Left lung (tissue), 10 donors: ENCODE data around the gene ANO2. TPM values are rescaled to one million over a fixed set of nuclear protein-coding genes. Genes with fewer than 3 reads are reported as not detected.

Experiments
- ATAC-seq: fragments of 200-7000 bp; cut with Tn5 transposase; one replicate; pipeline ENCODE4 v1.9.1; 2020; ENCODE audit warnings: moderate library complexity
- DNase-seq, 4 donors: peaks; one replicate each; pipeline ENCODE4 v3.0.0-alpha.2; 2013 to 2020
- H3K27ac ChIP-seq, 2 donors: fragments of 200-600 bp; sonication (generic) in 1 of 2; one replicate each; pipeline versions ENCODE4 v1.5.0 to v1.8.0; 2020 to 2021
- H3K27me3 ChIP-seq, 2 donors: fragments of 200-600 bp; sonication (generic) in 1 of 2; one replicate each; pipeline versions ENCODE4 v1.5.0 to v1.8.0; 2020 to 2021
- H3K36me3 ChIP-seq, 2 donors: fragments of 200-600 bp; sonication (generic) in 1 of 2; one replicate each; pipeline versions ENCODE4 v1.5.0 to v1.8.0; 2020 to 2021
- H3K4me1 ChIP-seq, 2 donors: fragments of 200-600 bp; one replicate each; pipeline ENCODE4 v1.8.0; 2021
- H3K4me3 ChIP-seq, 2 donors: fragments of 200-600 bp; sonication (generic) in 1 of 2; one replicate each; pipeline versions ENCODE4 v1.5.0 to v1.8.0; 2020 to 2021; ENCODE audit warnings: mild to moderate bottlenecking in 1 of 2
- H3K9me3 ChIP-seq, 2 donors: fragments of 200-600 bp; sonication (generic) in 1 of 2; one replicate each; pipeline versions ENCODE4 v1.5.0 to v1.8.0; 2020 to 2021
- intact Hi-C, 2 donors: fragments of 100-400 bp; cut with DNase I; formaldehyde crosslinking; loops; one replicate each; pipeline versions ENCODE4 v1.11.2 to v1.14.2; 2022
- polyA plus RNA-seq, 6 donors: library from polyadenylated mRNA; unstranded; fragments of 120-200 nt; gene quantifications; one replicate each; pipeline ENCODE4 v1.2.1, GENCODE V29; 2013; ENCODE audit not compliant: insufficient read length in 6 of 6
- total RNA-seq, 2 donors: library from RNA; stranded (reverse); fragmentation: NEBNext Ultra II Directional; extraction: Animal tissue kit (Norgen Biotek cat#: 25700); gene quantifications; one replicate each; pipeline ENCODE4 v1.2.1, GENCODE V29; 2021
- TF ChIP-seq, protein P1 (sequence below), 2 donors: fragments of 200-600 bp; sonication (generic) in 1 of 2; IDR thresholded peaks; one replicate each; pipeline versions ENCODE4 v1.5.0 to v1.8.0; 2021; ENCODE audit warnings: antibody characterized with exemption in 2 of 2
- donor health status: DM: no; HTN: yes; CAD: no.
- donor health status: DM: no; HTN: no; CAD: no.

Gene ANO2
- total and polyA plus RNA-seq, 8 donors: 3.4 to 10.5 (median 6.1) TPM

DNA sequence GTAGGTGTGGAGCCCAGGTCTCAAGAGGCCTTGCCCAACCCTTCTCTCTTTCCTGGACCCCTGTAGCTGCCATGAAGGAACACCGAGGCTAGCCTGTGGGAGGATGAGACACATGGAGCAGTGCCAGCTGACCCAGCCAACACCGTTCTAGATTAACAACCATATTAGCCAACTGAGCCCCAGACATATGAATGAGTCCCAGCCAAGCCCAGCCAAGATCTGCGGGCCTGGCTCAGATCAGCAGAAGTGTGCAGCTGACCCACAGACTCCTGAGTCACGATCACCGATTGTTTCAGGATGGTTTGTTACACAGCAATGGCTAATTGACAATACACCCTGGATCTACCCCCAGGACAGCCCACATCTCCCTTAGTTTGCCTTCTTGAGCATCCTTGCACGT lies 431.0 kb downstream of the ANO2 start:
- H3K27ac ChIP-seq: no peak overlapping the region
- no peak overlapping the region for H3K4me3 ChIP-seq
- ATAC-seq (no peak), DNase-seq (no peak)
- intact Hi-C loops: no loop called here
- no peaks in the 10 kb centered on the region for H3K9me3 ChIP-seq
- peaks cover 0 to 17% of the 10 kb centered on the region in 2 donors for H3K27me3 ChIP-seq
- peaks cover 3 to 4% of the 10 kb centered on the region in 2 donors for H3K4me1 ChIP-seq
- TF ChIP-seq, protein P1, sequence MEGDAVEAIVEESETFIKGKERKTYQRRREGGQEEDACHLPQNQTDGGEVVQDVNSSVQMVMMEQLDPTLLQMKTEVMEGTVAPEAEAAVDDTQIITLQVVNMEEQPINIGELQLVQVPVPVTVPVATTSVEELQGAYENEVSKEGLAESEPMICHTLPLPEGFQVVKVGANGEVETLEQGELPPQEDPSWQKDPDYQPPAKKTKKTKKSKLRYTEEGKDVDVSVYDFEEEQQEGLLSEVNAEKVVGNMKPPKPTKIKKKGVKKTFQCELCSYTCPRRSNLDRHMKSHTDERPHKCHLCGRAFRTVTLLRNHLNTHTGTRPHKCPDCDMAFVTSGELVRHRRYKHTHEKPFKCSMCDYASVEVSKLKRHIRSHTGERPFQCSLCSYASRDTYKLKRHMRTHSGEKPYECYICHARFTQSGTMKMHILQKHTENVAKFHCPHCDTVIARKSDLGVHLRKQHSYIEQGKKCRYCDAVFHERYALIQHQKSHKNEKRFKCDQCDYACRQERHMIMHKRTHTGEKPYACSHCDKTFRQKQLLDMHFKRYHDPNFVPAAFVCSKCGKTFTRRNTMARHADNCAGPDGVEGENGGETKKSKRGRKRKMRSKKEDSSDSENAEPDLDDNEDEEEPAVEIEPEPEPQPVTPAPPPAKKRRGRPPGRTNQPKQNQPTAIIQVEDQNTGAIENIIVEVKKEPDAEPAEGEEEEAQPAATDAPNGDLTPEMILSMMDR (IDR thresholded peaks at IDR 0.05): no peak
- no peaks in the 10 kb centered on the region for H3K36me3 ChIP-seq

GRCh38 chr12:5513406-5513805 lies 431.7 kb downstream of the ANO2 start:
- Histone ChIP-seq H3K4me3 (no peak overlapping the region), H3K27ac (no peak overlapping the region), H3K27me3 (peaks cover 0 to 17% of the 10 kb centered on the region in 2 donors), H3K9me3 (no peaks in the 10 kb centered on the region), H3K36me3 (no peaks in the 10 kb centered on the region), H3K4me1 (peaks cover 3 to 4% of the 10 kb centered on the region in 2 donors)
- no peak for ATAC-seq
- TF ChIP-seq, protein P1 (IDR thresholded peaks at IDR 0.05): no peak
- DNase-seq: no peak
- intact Hi-C loops: no loop called here

Other genes with a start within 250 kb of the ANO2 start
- 100 to 1,000 TPM; 254 to 401 TPM for gene VWF, start 179.4 kb upstream of the ANO2 start, total RNA-seq
- 100 to 1,000 TPM; 123 to 162 (median 131) TPM for gene VWF, start 179.4 kb upstream of the ANO2 start, polyA plus RNA-seq